K562 (cell line): ENCODE data around the gene TRAPPC4. TPM values are rescaled to one million over a fixed set of nuclear protein-coding genes. Genes with fewer than 3 reads are reported as not detected.
A peak's percentile ranks its signal among the peaks of the same experiment; 100 is the strongest.

Experiments
- ATAC-seq: fragments of 200-7000 bp; cut with Tn5 transposase; 3 replicates; pipeline ENCODE4 v1.9.1; 2020; ENCODE audit warnings: moderate library complexity
- BruUV-seq: library from RNA; stranded (reverse); fragments of 400-500 nt; replicated peaks from 2 replicates; lab custom pipeline; 2021; lab: Mats Ljungman, UMichigan
- CTCF ChIA-PET: fragments of 300-600 bp; formaldehyde crosslinking; extraction: SDS; loops from one replicate; lab custom pipeline; 2021; ENCODE audit warnings: low intra/inter-chr PET ratio; lab: Yijun Ruan, JAX
- POLR2A ChIA-PET: fragments of 300-600, 350-650 bp; sonication (Branson Sonifier 250); formaldehyde crosslinking; extraction: SDS; loops from one replicate; lab custom pipeline; 2021; ENCODE audit warnings: antibody characterized with exemption, inconsistent platforms; lab: Yijun Ruan, JAX
- DNase-seq, 4 experiments: peaks; one replicate each; pipeline versions ENCODE4 v3.0.0 to v3.0.0-alpha.2; 2011 to 2018; ENCODE audit warnings: low spot score in 3 of 4, mixed read lengths in 3 of 4; ENCODE audit errors: extremely low read depth in 1 of 4
- FAIRE-seq: peaks from 2 replicates; lab custom pipeline; 2011; peaks lifted over from hg19 to GRCh38; lab: Jason Lieb, UNC
- H2AFZ ChIP-seq: 2 replicates; pipeline ENCODE4 v1.6.0; 2011; ENCODE audit warnings: low read depth, low read length, control low read depth, inconsistent platforms
- H3K27ac ChIP-seq: fragments of 200-600 bp; 3 replicates; pipeline ENCODE4 v1.8.0; 2011; ENCODE audit warnings: low read depth, mild to moderate bottlenecking, control low read depth, inconsistent platforms, low read length, moderate library complexity, mixed read lengths; ENCODE audit errors: extremely low read depth
- H3K27me3 ChIP-seq, 2 experiments: fragments of 300-600 bp in 1 of 2; 2 replicates in 1 of 2; 3 replicates in 1 of 2; pipeline versions ENCODE4 v1.6.0 to v1.8.0; 2011; ENCODE audit warnings: inconsistent platforms in 2 of 2, low read length in 2 of 2, mild to moderate bottlenecking in 1 of 2, mixed read lengths in 1 of 2, moderate library complexity in 1 of 2; ENCODE audit not compliant: control insufficient read depth in 2 of 2, insufficient read depth in 2 of 2
- H3K36me3 ChIP-seq: fragments of 300-600 bp; 3 replicates; pipeline ENCODE4 v1.8.0; 2011; ENCODE audit warnings: mild to moderate bottlenecking, low read length, inconsistent platforms; ENCODE audit not compliant: control insufficient read depth, insufficient read depth
- H3K4me1 ChIP-seq, 2 experiments: fragments of 200-600 bp in 1 of 2; replicated peaks in 1 of 2; 2 replicates in 1 of 2; 3 replicates in 1 of 2; pipeline versions ENCODE4 v1.5.1 to v1.8.0; 2011; ENCODE audit warnings: inconsistent platforms in 2 of 2, low read length in 2 of 2, mild to moderate bottlenecking in 1 of 2, mixed read lengths in 1 of 2, moderate library complexity in 1 of 2; ENCODE audit not compliant: control insufficient read depth in 2 of 2, insufficient read depth in 2 of 2
- H3K4me2 ChIP-seq: 2 replicates; pipeline ENCODE4 v1.6.1; 2011; ENCODE audit warnings: low read length, control low read depth, inconsistent platforms, mixed read lengths; ENCODE audit not compliant: insufficient read depth
- H3K4me3 ChIP-seq: fragments of 200-600 bp; sonication (generic), shearing (Covaris generic); 2 replicates; pipeline ENCODE4 v1.5.1; 2016; ENCODE audit warnings: control low read depth, inconsistent platforms
- H3K79me2 ChIP-seq: fragments of 200-600 bp; 3 replicates; pipeline ENCODE4 v1.8.0; 2011; ENCODE audit warnings: low read length, inconsistent platforms; ENCODE audit not compliant: control insufficient read depth, insufficient read depth
- H3K9ac ChIP-seq, 2 experiments: 2 replicates each; pipeline versions ENCODE4 v1.6.0 to v1.6.1; 2011; ENCODE audit warnings: low read depth in 2 of 2, low read length in 2 of 2, control low read depth in 1 of 2, inconsistent platforms in 1 of 2, mild to moderate bottlenecking in 1 of 2, mixed read lengths in 1 of 2; ENCODE audit not compliant: insufficient read depth in 1 of 2
- H3K9me1 ChIP-seq: one replicate; pipeline ENCODE4 v1.6.0; 2011; ENCODE audit warnings: inconsistent platforms, mild to moderate bottlenecking, low read length, moderate library complexity; ENCODE audit not compliant: control insufficient read depth, insufficient read depth
- H3K9me3 ChIP-seq: replicated peaks from 2 replicates; pipeline ENCODE4 v1.5.1; 2011; ENCODE audit warnings: low read depth, low read length, inconsistent platforms; ENCODE audit not compliant: control insufficient read depth, insufficient read depth
- H4K20me1 ChIP-seq: replicated peaks from 2 replicates; pipeline ENCODE4 v1.6.1; 2011; ENCODE audit warnings: low read length, inconsistent platforms, mixed read lengths; ENCODE audit not compliant: control insufficient read depth, insufficient read depth
- CXXC5 ChIP-seq: fragments of 250-450 bp; sonication (Bioruptor Pico); IDR thresholded peaks from 2 replicates; pipeline ENCODE4 v1.8.0; 2022; ENCODE audit warnings: inconsistent platforms, mild to moderate bottlenecking, moderate library complexity
- DPF2 ChIP-seq: fragments of 450-650 bp; IDR thresholded peaks from 2 replicates; pipeline ENCODE4 v1.6.1; 2016
- HOMEZ ChIP-seq: fragments of 250-450 bp; sonication (Bioruptor Pico); IDR thresholded peaks from 2 replicates; pipeline ENCODE4 v1.4.0; 2020; ENCODE audit warnings: mild to moderate bottlenecking, moderate library complexity
- NFE2L1 ChIP-seq: fragments of 450-650 bp; IDR thresholded peaks from 2 replicates; pipeline ENCODE4 v1.6.1; 2016; ENCODE audit warnings: missing genetic modification characterization, low read depth, mild to moderate bottlenecking, missing compliant biosample characterization, moderate library complexity, borderline replicate concordance
- PTBP1 ChIP-seq: fragments of 200-400 bp; formaldehyde crosslinking; IDR thresholded peaks from 2 replicates; pipeline ENCODE4 v1.6.1; 2017; ENCODE audit warnings: low read depth, low read length
- YY1 ChIP-seq, 3 experiments: IDR thresholded peaks; 2 replicates each; pipeline ENCODE4 v1.6.1; 2011; ENCODE audit warnings: low read length in 2 of 3, mild to moderate bottlenecking in 2 of 3, moderate library complexity in 2 of 3, borderline replicate concordance in 1 of 3, control low read depth in 1 of 3, low read depth in 1 of 3; ENCODE audit not compliant: insufficient read depth in 3 of 3, insufficient replicate concordance in 2 of 3, control insufficient read depth in 1 of 3, insufficient read length in 1 of 3; ENCODE audit errors: extremely low read depth in 1 of 3
- ZBTB33 ChIP-seq: sonication (generic); formaldehyde crosslinking; IDR thresholded peaks from 2 replicates; pipeline ENCODE4 v1.8.1; 2023; ENCODE audit warnings: mild to moderate bottlenecking, missing genetic modification reagents
- ZNF586 ChIP-seq: fragments of 450-650 bp; formaldehyde crosslinking; conservative IDR thresholded peaks from 2 replicates; pipeline ENCODE4 v1.4.0; 2020; ENCODE audit warnings: mild to moderate bottlenecking, moderate library complexity
- WGBS: fragments of 100-300 bp; shearing (Covaris generic); methylation state at CpG from one replicate; pipeline ENCODE4 v1.1.6; 2016; ENCODE audit warnings: low coverage, mixed read lengths; ENCODE audit not compliant: insufficient coverage; ENCODE audit errors: missing lambda C conversion rate; 5-methylcytosine and 5-hydroxymethylcytosine counted together
- in situ Hi-C: fragments of 300-500 bp; cut with MboI; formaldehyde crosslinking; loops from 4 replicates; pipeline ENCODE4 v1.15.0; 2018; ENCODE audit warnings: inconsistent platforms, mixed read lengths
- intact Hi-C: fragments of 100-400 bp; cut with micrococcal nuclease; formaldehyde crosslinking; loops from 2 replicates; pipeline ENCODE4 v1.14.2; 2022
- polyA plus RNA-seq, 8 experiments: library from polyadenylated mRNA; depleted of rRNA in 4 of 8; stranded (reverse) in 5 of 8; unstranded in 3 of 8; fragments of >200 nt; fragmentation: Nextera tagmentation in 2 of 8; fragmentation: Illumina TruSeq in 1 of 8; extraction: Ambion mirVana in 2 of 8; extraction: Trizol in 1 of 8; gene quantifications; 2 replicates each; pipeline versions ENCODE4 v1.2.1 to v1.2.3, GENCODE V29; 2011 to 2014; ENCODE audit warnings: inconsistent platforms in 1 of 8, missing spikeins in 1 of 8
- total RNA-seq, 7 experiments: library from RNA; depleted of rRNA in 6 of 7; stranded (reverse); fragments of >200 nt in 6 of 7; fragmentation: Illumina TruSeq in 2 of 7; extraction: Trizol in 2 of 7; gene quantifications; 2 replicates each; pipeline versions ENCODE4 v1.2.1 to v1.2.3, GENCODE V29; 2011 to 2021; ENCODE audit warnings: low replicate concordance in 1 of 7

The TRAPPC4 gene
- total and polyA plus RNA-seq, 9 of the 15 experiments (the other 6 are each of a cell fraction or from before 2014, with no cell fraction given): 121 to 524 (median 142) TPM

GRCh38 chr11:118971646-118972045 lies 46.9 kb upstream of the TRAPPC4 start, which contains the start of gene FOXR1:
Gene FOXR1, plus strand, starts transcription at chr11:118971761. Its CDS starts 171 bp downstream, at chr11:118971932.
- in situ Hi-C loops (no loop called here), intact Hi-C loops (no loop called here)
- no peak within 1 kb of the TSS for H3K4me2 ChIP-seq
- H3K79me2 ChIP-seq: no peaks in the 10 kb centered on the region
- BruUV-seq: no TSS peak
- FAIRE-seq: no peak
- no peak within 1 kb of the TSS for H3K9ac ChIP-seq
- ChIA-PET CTCF (no interaction called here), POLR2A (no interaction called here)
- H3K27ac ChIP-seq: no peak within 1 kb of the TSS
- H3K9me1 ChIP-seq: no peaks in the 10 kb centered on the region
- TF ChIP-seq YY1 (IDR thresholded peaks at IDR 0.05; ENCODE audit: borderline replicate concordance in 1 of 3, control insufficient read depth in 1 of 3, extremely low read depth in 1 of 3, insufficient read depth in 3 of 3, insufficient read length in 1 of 3, insufficient replicate concordance in 2 of 3, low read depth in 1 of 3, low read length in 2 of 3) (no peak), ZNF586 (CRISPR knock-in tag) (no peak), DPF2 (no peak), CXXC5 (CRISPR knock-in tag) (no peak), NFE2L1 (tag) (no peak), ZBTB33 (peak; percentile 58), PTBP1 (no peak), HOMEZ (CRISPR knock-in tag) (no peak)
- WGBS: 95% methylated on average over 15 of the region's 33 CpGs
- H3K27me3 ChIP-seq: no peaks in the 10 kb centered on the region
- no peak for DNase-seq
- H3K36me3 ChIP-seq: no peaks in the 10 kb centered on the region
- H4K20me1 ChIP-seq: no peaks in the 10 kb centered on the region
- H3K9me3 ChIP-seq: no peaks in the 10 kb centered on the region
- no peaks in the 10 kb centered on the region for H3K4me1 ChIP-seq
- ATAC-seq: no peak
- no peak within 1 kb of the TSS for H2AFZ ChIP-seq
- H3K4me3 ChIP-seq: no peak within 1 kb of the TSS
